K562 (cell line): ENCODE results near the gene KCNJ10.

ENCODE experiments used
- CTCF ChIP-seq, 3 experiments: IDR thresholded peaks in 2 of 3; conservative IDR thresholded peaks in 1 of 3; 2 replicates each; pipeline ENCODE4 v1.5.1; 2011 to 2012; ENCODE audit warnings: low read length in 3 of 3, mild to moderate bottlenecking in 3 of 3, control low read depth in 2 of 3, improper control_type of control experiment in 1 of 3, inconsistent platforms in 1 of 3, low read depth in 1 of 3, mixed read lengths in 1 of 3, moderate library complexity in 1 of 3; ENCODE audit not compliant: insufficient read depth in 2 of 3
- HMG20B ChIP-seq: fragments of 250-450 bp; sonication (Bioruptor Pico); IDR thresholded peaks from 2 replicates; pipeline ENCODE4 v1.5.0; 2021; ENCODE audit warnings: mild to moderate bottlenecking
- IRF1 ChIP-seq: sonication (generic); formaldehyde crosslinking; IDR thresholded peaks from 2 replicates; pipeline ENCODE4 v1.8.0; 2022; ENCODE audit warnings: missing genetic modification reagents, mild to moderate bottlenecking, borderline replicate concordance
- JUND ChIP-seq, 2 experiments: IDR thresholded peaks; 2 replicates in 1 of 2; 3 replicates in 1 of 2; pipeline ENCODE4 v1.6.1; 2011; ENCODE audit warnings: borderline replicate concordance in 2 of 2, low read depth in 2 of 2, low read length in 2 of 2, improper control_type of control experiment in 1 of 2, missing biosample characterization in 1 of 2, missing genetic modification characterization in 1 of 2, missing genetic modification reagents in 1 of 2
- KLF1 ChIP-seq: fragments of 450-650 bp; IDR thresholded peaks from 2 replicates; pipeline ENCODE4 v1.6.1; 2016; ENCODE audit warnings: missing genetic modification characterization, missing compliant biosample characterization
- POLR2A ChIP-seq: fragments of 450-650 bp; conservative IDR thresholded peaks from 2 replicates; pipeline ENCODE4 v1.6.1; 2016
- STAT5B ChIP-seq: fragments of 250-450 bp; sonication (Bioruptor Pico); IDR thresholded peaks from 2 replicates; pipeline ENCODE4 v1.8.0; 2021; ENCODE audit warnings: mild to moderate bottlenecking, inconsistent platforms
- TARDBP ChIP-seq: fragments of 450-650 bp; IDR thresholded peaks from 2 replicates; pipeline ENCODE4 v1.6.1; 2016
- TCF7L2 ChIP-seq: fragments of 150-350 bp; IDR thresholded peaks from 2 replicates; pipeline ENCODE4 v1.6.1; 2016; ENCODE audit warnings: low read depth, mild to moderate bottlenecking, low read length, moderate library complexity
- TGIF2 ChIP-seq: sonication (generic); formaldehyde crosslinking; IDR thresholded peaks from 2 replicates; pipeline ENCODE4 v1.8.1; 2022; ENCODE audit warnings: mild to moderate bottlenecking, missing genetic modification reagents, moderate library complexity
- TSHZ1 ChIP-seq: fragments of 250-450 bp; sonication (Bioruptor Pico); IDR thresholded peaks from 2 replicates; pipeline ENCODE4 v1.4.0; 2020; ENCODE audit warnings: mild to moderate bottlenecking, moderate library complexity

GRCh38 chr1:159951016-159951415 lies 118.9 kb downstream of the KCNJ10 start:
- TF ChIP-seq KLF1 (tag) (no peak), HMG20B (no peak), POLR2A (no peak), STAT5B (no peak), TGIF2 (no peak), TCF7L2 (no peak), CTCF (IDR thresholded peaks at IDR 0.05 in 2 of 3, conservative IDR thresholded peaks at IDR 0.05 in 1 of 3; ENCODE audit: insufficient read depth in 2 of 3, low read depth in 1 of 3, low read length in 3 of 3) (no peak), JUND (IDR thresholded peaks at IDR 0.05; ENCODE audit: borderline replicate concordance, low read depth, low read length) (no peak), JUND (tag; IDR thresholded peaks at IDR 0.05; ENCODE audit: borderline replicate concordance, low read depth, low read length) (no peak), TSHZ1 (CRISPR knock-in tag) (no peak), IRF1 (CRISPR knock-in tag) (no peak), TARDBP (no peak)
